ENCODE results near the gene TPRA1. TPM values are rescaled to one million over a fixed set of nuclear protein-coding genes. Genes with fewer than 3 reads are reported as not detected.
"Not testable (repeated sequence)": the region's sequence is repeated elsewhere in the genome, so short reads cannot be mapped to it uniquely, and the experiment has no call there.

TPRA1 gene
- total RNA-seq, 1 experiment from 2014 or later = 20.2 TPM

DNA sequence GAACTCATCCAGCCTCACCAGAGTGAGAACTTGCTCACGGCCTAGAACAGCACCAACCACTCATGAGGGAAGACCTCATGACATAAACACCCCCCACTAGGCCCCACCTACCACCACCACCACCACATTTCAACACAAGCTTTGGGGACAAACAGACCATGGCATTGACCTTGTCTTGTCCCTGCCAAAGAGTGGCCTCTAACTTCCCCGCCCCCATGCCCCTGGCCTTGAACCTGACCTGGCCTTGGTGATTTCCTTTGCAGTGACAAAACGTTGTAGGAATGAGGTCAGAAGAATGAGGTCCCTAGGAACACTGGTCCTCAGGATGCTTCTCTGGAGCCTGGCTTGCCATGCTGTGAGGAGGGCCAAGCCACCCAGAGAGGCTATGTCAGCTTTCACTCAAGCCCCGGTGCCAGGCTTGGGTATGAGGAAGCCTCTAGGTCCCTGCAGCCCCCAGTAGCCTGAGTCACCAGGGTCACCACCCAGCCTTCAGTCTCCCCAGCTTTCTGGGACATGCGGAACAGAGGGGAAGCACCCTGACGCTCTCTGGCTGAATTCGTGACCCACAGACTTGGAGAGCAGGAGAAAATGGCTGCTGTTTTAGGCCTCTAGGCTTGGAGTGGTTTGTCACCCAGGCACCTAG, 57.9 kb downstream of the TPRA1 start:
- Histone ChIP-seq H3K4me3 (ENCODE audit: low read depth, low read length, poor library complexity, severe bottlenecking) (no peak overlapping the region), H3K27ac (ENCODE audit: low read depth, low read length, poor library complexity, severe bottlenecking) (no peak overlapping the region), H3K4me1 (ENCODE audit: insufficient read depth, low read length, poor library complexity, severe bottlenecking) (no peaks in the 10 kb centered on the region), H3K27me3 (replicated peaks; ENCODE audit: insufficient read depth, low read depth, low read length, poor library complexity) (no peaks in the 10 kb centered on the region), H3K9me3 (ENCODE audit: low read depth, low read length, poor library complexity, severe bottlenecking) (no peaks in the 10 kb centered on the region), H3K36me3 (ENCODE audit: insufficient read depth, low read length, poor library complexity, severe bottlenecking) (no peaks in the 10 kb centered on the region)
- TF ChIP-seq, protein P1, sequence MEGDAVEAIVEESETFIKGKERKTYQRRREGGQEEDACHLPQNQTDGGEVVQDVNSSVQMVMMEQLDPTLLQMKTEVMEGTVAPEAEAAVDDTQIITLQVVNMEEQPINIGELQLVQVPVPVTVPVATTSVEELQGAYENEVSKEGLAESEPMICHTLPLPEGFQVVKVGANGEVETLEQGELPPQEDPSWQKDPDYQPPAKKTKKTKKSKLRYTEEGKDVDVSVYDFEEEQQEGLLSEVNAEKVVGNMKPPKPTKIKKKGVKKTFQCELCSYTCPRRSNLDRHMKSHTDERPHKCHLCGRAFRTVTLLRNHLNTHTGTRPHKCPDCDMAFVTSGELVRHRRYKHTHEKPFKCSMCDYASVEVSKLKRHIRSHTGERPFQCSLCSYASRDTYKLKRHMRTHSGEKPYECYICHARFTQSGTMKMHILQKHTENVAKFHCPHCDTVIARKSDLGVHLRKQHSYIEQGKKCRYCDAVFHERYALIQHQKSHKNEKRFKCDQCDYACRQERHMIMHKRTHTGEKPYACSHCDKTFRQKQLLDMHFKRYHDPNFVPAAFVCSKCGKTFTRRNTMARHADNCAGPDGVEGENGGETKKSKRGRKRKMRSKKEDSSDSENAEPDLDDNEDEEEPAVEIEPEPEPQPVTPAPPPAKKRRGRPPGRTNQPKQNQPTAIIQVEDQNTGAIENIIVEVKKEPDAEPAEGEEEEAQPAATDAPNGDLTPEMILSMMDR (conservative IDR thresholded peaks at IDR 0.05; ENCODE audit: low read depth, low read length) = no peak
- TF ChIP-seq EZH2 (IDR thresholded peaks at IDR 0.05; ENCODE audit: borderline replicate concordance, low read depth, low read length, poor library complexity, severe bottlenecking) = no peak
- no TSS peak for BruUV-seq (replicated peaks)
- CTCF ChIA-PET = no interaction called here
- POLR2A ChIA-PET (ENCODE audit: low non-redundant PET) = no interaction called here
- DNase-seq (ENCODE audit: low spot score) = no peak
- intact Hi-C loops (cut with micrococcal nuclease; ENCODE audit: unreplicated experiment) = no loop called here

DNA sequence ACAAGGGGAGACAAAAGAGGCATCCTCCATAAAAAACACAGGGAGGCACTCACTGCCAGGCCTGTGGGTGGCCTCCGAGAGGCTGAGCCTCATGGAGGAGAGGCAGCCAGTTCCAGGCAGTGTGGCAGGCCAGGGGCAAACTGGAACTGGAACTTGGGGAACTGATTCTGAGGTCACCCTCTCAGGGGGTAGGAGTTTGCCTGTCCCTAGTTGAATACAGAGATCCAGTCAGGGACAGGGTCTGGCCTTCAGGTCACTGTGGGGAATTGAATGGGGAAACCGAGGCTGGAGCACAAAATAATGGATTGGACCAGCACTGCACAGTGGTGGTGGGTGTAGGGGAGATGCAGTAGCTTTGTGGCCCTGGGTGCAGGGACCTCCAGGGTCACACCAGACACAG, 58.7 kb downstream of the TPRA1 start:
- no peak for TF ChIP-seq EZH2 (IDR thresholded peaks at IDR 0.05; ENCODE audit: borderline replicate concordance, low read depth, low read length, poor library complexity, severe bottlenecking)
- TF ChIP-seq, protein P1 (conservative IDR thresholded peaks at IDR 0.05; ENCODE audit: low read depth, low read length) = no peak
- Histone ChIP-seq H3K36me3 (ENCODE audit: insufficient read depth, low read length, poor library complexity, severe bottlenecking) (no peaks in the 10 kb centered on the region), H3K4me1 (ENCODE audit: insufficient read depth, low read length, poor library complexity, severe bottlenecking) (no peaks in the 10 kb centered on the region), H3K27me3 (replicated peaks; ENCODE audit: insufficient read depth, low read depth, low read length, poor library complexity) (no peaks in the 10 kb centered on the region), H3K9me3 (ENCODE audit: low read depth, low read length, poor library complexity, severe bottlenecking) (no peaks in the 10 kb centered on the region), H3K27ac (ENCODE audit: low read depth, low read length, poor library complexity, severe bottlenecking) (no peak overlapping the region), H3K4me3 (ENCODE audit: low read depth, low read length, poor library complexity, severe bottlenecking) (no peak overlapping the region)
- ChIA-PET CTCF (no interaction called here), POLR2A (ENCODE audit: low non-redundant PET) (no interaction called here)
- intact Hi-C loops (cut with micrococcal nuclease; ENCODE audit: unreplicated experiment) = no loop called here
- no TSS peak for BruUV-seq (replicated peaks)
- no peak for DNase-seq (ENCODE audit: low spot score)

DNA sequence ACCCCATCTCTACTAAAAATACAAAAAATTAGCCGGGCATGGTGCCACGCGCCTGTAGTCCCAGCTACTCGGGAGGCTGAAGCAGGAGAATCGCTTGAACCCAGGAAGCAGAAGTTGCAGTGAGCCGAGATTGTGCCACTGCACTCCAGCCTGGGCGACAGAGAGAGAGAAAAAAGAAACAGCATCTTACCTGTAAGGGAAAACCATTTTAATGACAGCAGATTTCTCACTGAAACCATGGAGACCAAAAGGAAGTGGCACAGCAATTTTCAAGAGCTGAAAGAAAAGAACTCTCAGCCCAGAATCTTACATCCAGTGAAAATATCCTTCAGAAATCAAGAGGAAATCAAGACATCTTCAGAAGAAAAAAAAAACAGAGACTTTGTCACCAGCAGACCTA, 59.7 kb downstream of the TPRA1 start:
- intact Hi-C loops (cut with micrococcal nuclease; ENCODE audit: unreplicated experiment); DNase-seq (ENCODE audit: low spot score); H3K4me1 ChIP-seq (ENCODE audit: insufficient read depth, low read length, poor library complexity, severe bottlenecking); H3K27ac ChIP-seq (ENCODE audit: low read depth, low read length, poor library complexity, severe bottlenecking); POLR2A ChIA-PET (ENCODE audit: low non-redundant PET); H3K4me3 ChIP-seq (ENCODE audit: low read depth, low read length, poor library complexity, severe bottlenecking); H3K9me3 ChIP-seq (ENCODE audit: low read depth, low read length, poor library complexity, severe bottlenecking); BruUV-seq (replicated peaks); H3K36me3 ChIP-seq (ENCODE audit: insufficient read depth, low read length, poor library complexity, severe bottlenecking); H3K27me3 ChIP-seq (replicated peaks; ENCODE audit: insufficient read depth, low read depth, low read length, poor library complexity): not testable (repeated sequence)
- CTCF ChIA-PET = interaction anchor here (0.7 kb wide), 1 partner anchor 1933 kb away, joined by 6 read pairs; no protein-coding TSS in a partner anchor

All from A673 (cell line).